ENCODE measurements around the gene TGFBR1.

Gene TGFBR1

DNA sequence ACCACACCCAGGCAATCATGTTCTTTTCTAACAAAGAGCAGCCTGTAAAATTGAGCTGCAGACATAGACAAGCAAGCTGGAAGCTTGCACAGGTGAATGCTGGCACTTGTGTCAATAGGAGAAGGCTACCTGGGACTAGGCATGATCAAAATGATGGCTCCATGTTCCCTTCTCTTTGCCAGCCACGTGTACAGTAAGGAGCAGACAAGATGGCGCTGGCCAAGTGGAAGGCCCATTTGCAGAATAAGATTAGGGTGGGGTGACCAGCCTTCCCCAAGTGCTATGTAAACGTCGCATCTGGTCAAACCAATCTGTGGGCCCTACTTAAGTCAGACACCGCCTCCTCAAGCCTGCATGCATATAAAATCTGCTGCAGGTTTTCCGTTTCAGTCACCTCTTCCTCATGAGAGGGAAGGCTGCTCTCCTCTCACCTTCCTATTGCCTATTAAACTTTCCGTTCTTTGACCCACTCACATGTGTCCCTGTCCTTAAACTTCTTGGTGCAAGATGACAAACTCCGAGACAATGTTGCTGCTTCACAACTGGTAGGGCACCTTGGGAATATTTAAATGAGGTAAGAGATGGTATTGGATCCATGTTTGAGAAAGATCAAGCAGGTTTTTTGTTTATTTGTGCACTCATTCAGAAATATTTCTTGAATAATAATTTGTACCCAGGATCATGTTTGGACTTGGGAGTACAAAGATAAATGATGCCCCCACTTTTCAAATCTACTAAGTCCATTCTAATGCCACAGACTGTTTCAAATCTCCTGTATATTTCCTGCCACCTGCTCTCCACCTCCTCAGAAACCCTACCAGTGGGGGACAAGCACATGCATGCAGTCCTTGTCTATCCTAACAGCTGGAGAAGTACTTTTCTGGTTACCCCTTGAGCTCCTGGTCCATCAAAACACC lies 30.7 kb upstream of the TGFBR1 start:
- no peaks in the 10 kb centered on the region for H3K36me3 Mint-ChIP-seq (ENCODE audit: low read depth)
- peaks cover 43% of the 10 kb centered on the region for H3K4me1 Mint-ChIP-seq
- H3K27ac Mint-ChIP-seq: no peak overlapping the region
- no peaks in the 10 kb centered on the region for H3K9me3 Mint-ChIP-seq
- peaks cover 7% of the 10 kb centered on the region for H3K27me3 Mint-ChIP-seq (ENCODE audit: low read depth)
- TF ChIP-seq, protein P1, sequence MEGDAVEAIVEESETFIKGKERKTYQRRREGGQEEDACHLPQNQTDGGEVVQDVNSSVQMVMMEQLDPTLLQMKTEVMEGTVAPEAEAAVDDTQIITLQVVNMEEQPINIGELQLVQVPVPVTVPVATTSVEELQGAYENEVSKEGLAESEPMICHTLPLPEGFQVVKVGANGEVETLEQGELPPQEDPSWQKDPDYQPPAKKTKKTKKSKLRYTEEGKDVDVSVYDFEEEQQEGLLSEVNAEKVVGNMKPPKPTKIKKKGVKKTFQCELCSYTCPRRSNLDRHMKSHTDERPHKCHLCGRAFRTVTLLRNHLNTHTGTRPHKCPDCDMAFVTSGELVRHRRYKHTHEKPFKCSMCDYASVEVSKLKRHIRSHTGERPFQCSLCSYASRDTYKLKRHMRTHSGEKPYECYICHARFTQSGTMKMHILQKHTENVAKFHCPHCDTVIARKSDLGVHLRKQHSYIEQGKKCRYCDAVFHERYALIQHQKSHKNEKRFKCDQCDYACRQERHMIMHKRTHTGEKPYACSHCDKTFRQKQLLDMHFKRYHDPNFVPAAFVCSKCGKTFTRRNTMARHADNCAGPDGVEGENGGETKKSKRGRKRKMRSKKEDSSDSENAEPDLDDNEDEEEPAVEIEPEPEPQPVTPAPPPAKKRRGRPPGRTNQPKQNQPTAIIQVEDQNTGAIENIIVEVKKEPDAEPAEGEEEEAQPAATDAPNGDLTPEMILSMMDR (IDR thresholded peaks at IDR 0.05; ENCODE audit: unreplicated experiment in 3 of 3): no peak
- no peak overlapping the region for H3K4me3 Mint-ChIP-seq

DNA sequence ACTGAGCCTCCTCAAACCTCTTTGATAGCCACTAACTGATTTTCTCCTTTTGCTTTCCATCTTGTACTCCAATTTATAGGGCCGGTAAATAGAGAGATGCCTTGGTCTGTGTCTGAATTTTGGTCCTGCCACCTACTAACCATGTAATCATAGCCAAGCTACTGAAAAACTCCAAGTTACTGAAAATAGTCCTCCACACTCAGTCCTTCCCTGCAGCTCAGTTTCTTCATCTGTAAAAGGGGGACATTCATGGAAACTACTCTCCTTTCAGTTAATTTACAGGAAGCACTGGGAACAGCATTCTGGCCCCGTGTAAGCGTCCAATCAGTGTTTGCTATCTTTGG lies 30.0 kb upstream of the TGFBR1 start:
- Mint-ChIP-seq H3K27ac (peak overlapping the region in 1 of 3 experiments; percentile 68), H3K4me3 (no peak overlapping the region), H3K27me3 (ENCODE audit: low read depth) (peaks cover 7% of the 10 kb centered on the region), H3K9me3 (no peaks in the 10 kb centered on the region), H3K36me3 (ENCODE audit: low read depth) (no peaks in the 10 kb centered on the region), H3K4me1 (peaks cover 41% of the 10 kb centered on the region)
- TF ChIP-seq, protein P1 (IDR thresholded peaks at IDR 0.05; ENCODE audit: unreplicated experiment in 3 of 3): no peak

DNA sequence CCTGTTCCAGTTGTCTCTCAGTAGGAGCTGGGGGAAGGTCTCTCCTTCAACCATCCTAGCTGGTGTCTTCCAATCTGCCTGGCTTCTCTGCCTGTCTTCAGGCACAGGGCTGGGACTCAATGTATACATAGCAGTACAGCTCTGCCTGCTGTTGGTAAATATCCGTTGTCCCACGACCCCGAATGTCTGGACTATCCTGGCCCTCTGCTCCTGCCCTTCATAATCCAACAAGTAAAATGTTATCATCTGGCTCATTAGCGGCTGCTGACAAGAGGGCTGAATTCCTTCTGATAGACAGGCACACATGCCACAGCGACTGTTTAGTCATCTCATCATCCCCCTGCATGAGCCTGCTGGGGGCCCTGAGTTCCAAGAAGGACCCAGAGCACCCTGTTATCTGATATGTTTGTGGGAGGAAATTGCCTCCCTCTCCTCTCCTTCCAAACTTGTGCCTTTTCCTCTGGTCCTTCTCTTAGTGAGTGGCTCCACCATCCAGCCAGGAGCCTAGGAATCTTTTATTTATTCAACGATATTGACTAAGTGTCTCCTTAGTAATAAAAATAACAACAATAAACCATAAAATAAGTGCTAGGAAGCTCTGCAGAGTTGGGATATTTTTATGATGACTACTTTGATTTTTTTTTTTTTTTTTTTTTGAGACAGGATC lies 29.5 kb upstream of the TGFBR1 start:
- Mint-ChIP-seq H3K9me3 (no peaks in the 10 kb centered on the region), H3K4me3 (no peak overlapping the region), H3K27me3 (ENCODE audit: low read depth) (peaks cover 7% of the 10 kb centered on the region), H3K27ac (peak overlapping the region in 2 of 3 experiments; percentile 26 to 68), H3K4me1 (peaks cover 39% of the 10 kb centered on the region), H3K36me3 (ENCODE audit: low read depth) (no peaks in the 10 kb centered on the region)
- TF ChIP-seq, protein P1 (IDR thresholded peaks at IDR 0.05; ENCODE audit: unreplicated experiment in 3 of 3): no peak

DNA sequence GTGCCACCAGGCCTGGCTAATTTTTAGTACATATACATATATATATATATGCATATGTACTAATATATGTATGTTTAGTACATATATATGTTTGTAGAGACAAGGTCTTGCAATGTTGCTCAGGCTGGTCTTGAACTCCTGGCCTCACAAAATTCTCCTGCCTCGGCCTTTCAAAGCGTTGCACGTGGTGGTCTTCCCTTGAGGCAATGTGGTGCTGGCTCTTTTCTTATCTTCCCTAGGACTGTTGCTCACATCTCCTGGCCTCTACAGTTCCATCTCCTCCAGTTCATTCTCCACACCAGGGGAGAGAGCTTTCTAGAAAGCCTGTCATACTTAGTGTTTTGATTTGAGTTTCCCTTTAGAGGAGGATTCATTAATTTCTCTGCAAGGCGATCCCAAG lies 28.9 kb upstream of the TGFBR1 start:
- Mint-ChIP-seq H3K9me3 (no peaks in the 10 kb centered on the region), H3K36me3 (ENCODE audit: low read depth) (no peaks in the 10 kb centered on the region), H3K4me1 (peaks cover 32% of the 10 kb centered on the region), H3K27me3 (ENCODE audit: low read depth) (peaks cover 7% of the 10 kb centered on the region), H3K4me3 (no peak overlapping the region), H3K27ac (no peak overlapping the region)
- TF ChIP-seq, protein P1 (IDR thresholded peaks at IDR 0.05; ENCODE audit: unreplicated experiment in 3 of 3): no peak

DNA sequence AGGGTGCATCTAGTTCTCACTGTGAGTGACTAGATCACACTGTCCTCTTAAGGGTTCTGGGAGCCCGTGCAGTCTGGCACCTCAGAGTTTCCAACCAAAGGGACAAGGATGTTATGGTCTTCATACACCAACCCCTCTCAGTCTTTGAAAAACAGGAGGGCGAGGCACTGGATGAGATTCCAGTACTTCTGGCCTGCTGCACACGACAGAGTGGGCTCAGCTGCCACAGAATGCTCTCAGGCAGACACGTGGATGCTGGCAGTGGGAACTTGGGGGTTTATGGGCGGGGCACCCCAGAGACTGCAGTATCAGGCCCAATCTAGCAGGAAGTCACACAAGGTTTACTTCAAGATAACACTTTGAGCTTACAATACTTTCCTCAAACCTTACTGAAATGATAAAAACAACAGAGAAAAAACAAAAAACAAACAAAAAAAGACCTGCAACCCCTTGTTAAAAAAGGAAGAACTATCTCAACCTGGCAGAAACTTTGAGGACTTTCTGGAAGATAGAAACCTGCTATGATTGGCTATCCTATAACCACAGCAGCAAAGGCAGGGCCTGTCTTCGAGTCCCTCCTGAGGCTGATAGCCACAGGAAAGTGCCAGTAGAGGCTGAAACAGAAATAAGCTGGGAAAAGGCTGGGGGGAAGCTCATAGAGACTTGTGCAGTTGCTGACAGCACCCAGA lies 28.3 kb upstream of the TGFBR1 start:
- Mint-ChIP-seq H3K9me3 (no peaks in the 10 kb centered on the region), H3K27me3 (ENCODE audit: low read depth) (peaks cover 7% of the 10 kb centered on the region), H3K36me3 (ENCODE audit: low read depth) (no peaks in the 10 kb centered on the region), H3K4me3 (no peak overlapping the region), H3K4me1 (peaks cover 26% of the 10 kb centered on the region), H3K27ac (no peak overlapping the region)
- TF ChIP-seq, protein P1 (IDR thresholded peaks at IDR 0.05; ENCODE audit: unreplicated experiment in 3 of 3): no peak
